Adrenal gland (tissue), 12 donors: Measurements from ENCODE around the gene TRIM62. TPM values are rescaled to one million over a fixed set of nuclear protein-coding genes. Genes with fewer than 3 reads are reported as not detected.

Experiments used
- DNase-seq, 7 donors: peaks; one replicate each; pipeline ENCODE4 v3.0.0-alpha.2; 2019 to 2020
- H3K27ac ChIP-seq, 5 donors: fragments of 200-600 bp; sonication (generic) in 4 of 5; 1 replicate in 3 of 5; 2 replicates in 2 of 5; pipeline versions ENCODE4 v1.5.1 to v1.8.0; 2016 to 2020; ENCODE audit warnings: mild to moderate bottlenecking in 1 of 5
- H3K27me3 ChIP-seq: fragments of 200-600 bp; 2 replicates; pipeline ENCODE4 v1.8.0; 2021
- H3K36me3 ChIP-seq, 2 donors: fragments of 200-600 bp; replicated peaks in 1 of 2; 1 replicate in 1 of 2; 2 replicates in 1 of 2; pipeline versions ENCODE4 v1.5.1 to v1.8.0; 2018 to 2022
- H3K4me1 ChIP-seq, 2 donors: fragments of 200-600 bp; replicated peaks in 1 of 2; 1 replicate in 1 of 2; 2 replicates in 1 of 2; pipeline versions ENCODE4 v1.5.1 to v1.8.0; 2018 to 2021
- H3K4me3 ChIP-seq, 4 donors: fragments of 200-600 bp; sonication (generic) in 3 of 4; one replicate each; pipeline ENCODE4 v1.5.1; 2016 to 2018
- H3K9me3 ChIP-seq, 3 donors: fragments of 200-600 bp; sonication (generic) in 1 of 3; replicated peaks in 1 of 3; 1 replicate in 2 of 3; 2 replicates in 1 of 3; pipeline versions ENCODE4 v1.5.1 to v1.8.0; 2016 to 2021
- POLR2A ChIP-seq, 2 donors: fragments of 450-650 bp; IDR thresholded peaks; one replicate each; pipeline ENCODE4 v1.6.1; 2017; ENCODE audit warnings: antibody characterized with exemption in 2 of 2, mild to moderate bottlenecking in 2 of 2, moderate library complexity in 1 of 2
- WGBS, 4 donors: extraction: QIAGEN DNeasy Blood & Tissue Kit in 2 of 4; methylation state at CpG; one replicate each; pipeline versions ENCODE4 v1.1.5 to v1.1.7; 2013 to 2017; 5-methylcytosine and 5-hydroxymethylcytosine counted together
- intact Hi-C, 2 donors: fragments of 100-400 bp; cut with DNase I; formaldehyde crosslinking; loops; one replicate each; pipeline versions ENCODE4 v1.14.1 to v1.15.0; 2022 to 2023
- polyA plus RNA-seq, 3 donors: library from polyadenylated mRNA; stranded (reverse); fragments of 200-250 nt in 2 of 3; fragments of 350-450 nt in 1 of 3; fragmentation: Illumina TruSeq in 1 of 3; extraction: RNeasy Lipid Tissue Mini Kit (QIAGEN cat#74804) in 1 of 3; gene quantifications; one replicate each; pipeline ENCODE4 v1.2.3, GENCODE V29; 2013 to 2014
- total RNA-seq, 9 donors: library from RNA; depleted of rRNA in 4 of 9; stranded (reverse); fragments of >200 nt in 4 of 9; fragments of 120-200 nt in 1 of 9; fragmentation: NEBNext Ultra II Directional in 1 of 9; extraction: Animal tissue kit (Norgen Biotek cat#: 25700) in 1 of 9; gene quantifications; one replicate each; pipeline versions ENCODE4 v1.1.0 to v1.2.4, GENCODE V29; 2013 to 2023
- TF ChIP-seq, protein P1 (sequence below), 6 experiments: fragments of 450-650 bp in 4 of 6; fragments of 200-600 bp in 2 of 6; sonication (generic) in 1 of 6; IDR thresholded peaks; 1 replicate in 5 of 6; 2 replicates in 1 of 6; pipeline versions ENCODE4 v1.5.1 to v1.8.0; 2016 to 2021; ENCODE audit warnings: antibody characterized with exemption in 6 of 6, mild to moderate bottlenecking in 2 of 6, moderate library complexity in 1 of 6
- donor health status: healthy with polysubstance abuse.
- donor health status: Bipolar disorder and iron deficiency.
- donor health status: DM: yes; HTN: yes; CAD: no.
- donor health status: DM: no; HTN: no; CAD: no.
- donor health status: DM: no; HTN: no; CAD: no.
- donor health status: DM: yes; HTN: yes; CAD: no.

The TRIM62 gene
- total and polyA plus RNA-seq, 12 donors = 3.7 to 19.5 (median 10.0) TPM

GRCh38 chr1:33177996-33178540 is 3.8 kb downstream of the TRIM62 start:
- Histone ChIP-seq H3K4me1 (peaks cover 34 to 43% of the 10 kb centered on the region in 2 donors), H3K27ac (peak overlapping the region in 2 of 5 donors; percentile 43 to 92), H3K9me3 (no peaks in the 10 kb centered on the region), H3K27me3 (no peaks in the 10 kb centered on the region), H3K36me3 (no peaks in the 10 kb centered on the region), H3K4me3 (no peak overlapping the region)
- peak in 1 of 7 donors; percentile 50 for DNase-seq
- WGBS, 4 donors = 54 to 80% (median 73%) methylated on average over 3 of the region's 3 CpGs
- intact Hi-C loops = no loop called here
- TF ChIP-seq POLR2A (IDR thresholded peaks at IDR 0.05) = no peak
- TF ChIP-seq, protein P1, sequence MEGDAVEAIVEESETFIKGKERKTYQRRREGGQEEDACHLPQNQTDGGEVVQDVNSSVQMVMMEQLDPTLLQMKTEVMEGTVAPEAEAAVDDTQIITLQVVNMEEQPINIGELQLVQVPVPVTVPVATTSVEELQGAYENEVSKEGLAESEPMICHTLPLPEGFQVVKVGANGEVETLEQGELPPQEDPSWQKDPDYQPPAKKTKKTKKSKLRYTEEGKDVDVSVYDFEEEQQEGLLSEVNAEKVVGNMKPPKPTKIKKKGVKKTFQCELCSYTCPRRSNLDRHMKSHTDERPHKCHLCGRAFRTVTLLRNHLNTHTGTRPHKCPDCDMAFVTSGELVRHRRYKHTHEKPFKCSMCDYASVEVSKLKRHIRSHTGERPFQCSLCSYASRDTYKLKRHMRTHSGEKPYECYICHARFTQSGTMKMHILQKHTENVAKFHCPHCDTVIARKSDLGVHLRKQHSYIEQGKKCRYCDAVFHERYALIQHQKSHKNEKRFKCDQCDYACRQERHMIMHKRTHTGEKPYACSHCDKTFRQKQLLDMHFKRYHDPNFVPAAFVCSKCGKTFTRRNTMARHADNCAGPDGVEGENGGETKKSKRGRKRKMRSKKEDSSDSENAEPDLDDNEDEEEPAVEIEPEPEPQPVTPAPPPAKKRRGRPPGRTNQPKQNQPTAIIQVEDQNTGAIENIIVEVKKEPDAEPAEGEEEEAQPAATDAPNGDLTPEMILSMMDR (IDR thresholded peaks at IDR 0.05) = no peak

- Histone ChIP-seq H3K27ac (peak overlapping the region in 4 of 5 donors; percentile 79 to 96 (median 90)), H3K9me3 (no peaks in the 10 kb centered on the region), H3K4me1 (peaks cover 30 to 43% of the 10 kb centered on the region in 2 donors), H3K36me3 (no peaks in the 10 kb centered on the region), H3K4me3 (no peak overlapping the region), H3K27me3 (no peaks in the 10 kb centered on the region)
- TF ChIP-seq, protein P1 (IDR thresholded peaks at IDR 0.05) = no peak
- TF ChIP-seq POLR2A (IDR thresholded peaks at IDR 0.05) = no peak
- DNase-seq = no peak
- 32 to 63% (median 38%) methylated on average over 4 of the region's 4 CpGs for WGBS, 4 donors
- intact Hi-C loops = no loop called here
Measured at GRCh38 chr1:33176887-33177286, 5.0 kb downstream of the TRIM62 start.

GRCh38 chr1:33176362-33176850 is 5.4 kb downstream of the TRIM62 start:
- H3K4me1 ChIP-seq = peaks cover 28 to 43% of the 10 kb centered on the region in 2 donors
- H3K36me3 ChIP-seq = no peaks in the 10 kb centered on the region
- TF ChIP-seq POLR2A (IDR thresholded peaks at IDR 0.05) = peak in 1 of 2 donors; percentile 54
- TF ChIP-seq, protein P1 (IDR thresholded peaks at IDR 0.05) = no peak
- H3K27me3 ChIP-seq = no peaks in the 10 kb centered on the region
- DNase-seq = peak; percentile 78 to 95 (median 90)
- peak overlapping the region; percentile 79 to 96 (median 88) for H3K27ac ChIP-seq
- intact Hi-C loops = no loop called here
- WGBS, 4 donors = 24 to 36% (median 32%) methylated on average over 3 to 11 of the region's 11 CpGs
- no peaks in the 10 kb centered on the region for H3K9me3 ChIP-seq
- no peak overlapping the region for H3K4me3 ChIP-seq

- Histone ChIP-seq H3K4me3 (no peak overlapping the region), H3K36me3 (no peaks in the 10 kb centered on the region), H3K9me3 (no peaks in the 10 kb centered on the region), H3K27ac (peak overlapping the region; percentile 79 to 96 (median 88)), H3K4me1 (peaks cover 23 to 45% of the 10 kb centered on the region in 2 donors), H3K27me3 (no peaks in the 10 kb centered on the region)
- intact Hi-C loops = no loop called here
- peak in 4 of 7 donors; percentile 26 to 62 (median 36) for DNase-seq
- TF ChIP-seq POLR2A (IDR thresholded peaks at IDR 0.05) = no peak
- TF ChIP-seq, protein P1 (IDR thresholded peaks at IDR 0.05) = no peak
- 69 to 88% (median 76%) methylated on average over 2 of the region's 2 CpGs for WGBS, 4 donors
Measured at GRCh38 chr1:33175865-33176264, 6.0 kb downstream of the TRIM62 start.
